HepG2 (cell line): ENCODE results near the gene LIF. TPM values are rescaled to one million over a fixed set of nuclear protein-coding genes. Genes with fewer than 3 reads are reported as not detected.

ENCODE experiments used
- ARHGAP35 ChIP-seq: sonication (generic); formaldehyde crosslinking; IDR thresholded peaks from 2 replicates; pipeline ENCODE4 v1.9.0; 2022; ENCODE audit warnings: mild to moderate bottlenecking, inconsistent platforms, moderate library complexity, missing genetic modification reagents, borderline replicate concordance
- CREM ChIP-seq, 2 experiments: sonication (generic) in 1 of 2; formaldehyde crosslinking in 1 of 2; IDR thresholded peaks; 2 replicates each; pipeline versions ENCODE4 v1.4.0 to v1.6.1; 2016 to 2020; ENCODE audit warnings: antibody characterized with exemption in 1 of 2, mild to moderate bottlenecking in 1 of 2, missing genetic modification reagents in 1 of 2
- FOXM1 ChIP-seq: sonication (generic); formaldehyde crosslinking; IDR thresholded peaks from 2 replicates; pipeline ENCODE4 v1.5.0; 2020; ENCODE audit warnings: missing genetic modification reagents
- HNRNPUL1 ChIP-seq: fragments of 200-400 bp; formaldehyde crosslinking; IDR thresholded peaks from 2 replicates; pipeline ENCODE4 v1.6.1; 2017; ENCODE audit warnings: low read depth, mild to moderate bottlenecking, low read length, moderate library complexity
- IRX3 ChIP-seq: sonication (generic); formaldehyde crosslinking; IDR thresholded peaks from 2 replicates; pipeline ENCODE4 v1.8.1; 2023; ENCODE audit warnings: mild to moderate bottlenecking, low read depth, missing genetic modification reagents, borderline replicate concordance
- JDP2 ChIP-seq: sonication (generic); formaldehyde crosslinking; IDR thresholded peaks from 2 replicates; pipeline ENCODE4 v1.8.1; 2022; ENCODE audit warnings: missing genetic modification reagents, borderline replicate concordance
- KDM4B ChIP-seq: sonication (generic); formaldehyde crosslinking; IDR thresholded peaks from 2 replicates; pipeline ENCODE4 v1.4.0; 2020; ENCODE audit warnings: missing genetic modification reagents
- KLF16 ChIP-seq, 2 experiments: sonication (generic) in 1 of 2; formaldehyde crosslinking in 1 of 2; IDR thresholded peaks; 2 replicates each; pipeline versions ENCODE4 v1.6.1 to v1.8.0; 2016 to 2023; ENCODE audit warnings: missing genetic modification reagents in 2 of 2, missing compliant biosample characterization in 1 of 2
- MED1 ChIP-seq: sonication (generic); formaldehyde crosslinking; IDR thresholded peaks from 2 replicates; pipeline ENCODE4 v1.4.0; 2020; ENCODE audit warnings: missing genetic modification reagents
- NAIF1 ChIP-seq: sonication (generic); formaldehyde crosslinking; IDR thresholded peaks from 2 replicates; pipeline ENCODE4 v1.5.0; 2020; ENCODE audit warnings: mild to moderate bottlenecking, missing genetic modification reagents, borderline replicate concordance
- NFE2L2 ChIP-seq: fragments of 150-350 bp; IDR thresholded peaks from 2 replicates; pipeline ENCODE4 v1.6.1; 2014; ENCODE audit warnings: low read length
- NONO ChIP-seq, 2 experiments: fragments of 450-650 bp in 1 of 2; sonication (generic) in 1 of 2; formaldehyde crosslinking in 1 of 2; IDR thresholded peaks in 1 of 2; conservative IDR thresholded peaks in 1 of 2; 2 replicates each; pipeline versions ENCODE4 v1.6.1 to v1.8.0; 2017 to 2022; ENCODE audit warnings: mild to moderate bottlenecking in 1 of 2, missing genetic modification reagents in 1 of 2, moderate library complexity in 1 of 2
- NR1H2 ChIP-seq: sonication (generic); formaldehyde crosslinking; IDR thresholded peaks from 2 replicates; pipeline ENCODE4 v1.8.1; 2022; ENCODE audit warnings: low read depth, missing genetic modification reagents, borderline replicate concordance
- PCBP1 ChIP-seq: fragments of 200-400 bp; formaldehyde crosslinking; IDR thresholded peaks from 2 replicates; pipeline ENCODE4 v1.6.1; 2017; ENCODE audit warnings: mild to moderate bottlenecking, low read depth, low read length, borderline replicate concordance
- SALL2 ChIP-seq: sonication (generic); formaldehyde crosslinking; IDR thresholded peaks from 2 replicates; pipeline ENCODE4 v1.8.1; 2023; ENCODE audit warnings: mild to moderate bottlenecking, missing genetic modification reagents, inconsistent platforms
- ZBTB21 ChIP-seq: sonication (generic); formaldehyde crosslinking; IDR thresholded peaks from 2 replicates; pipeline ENCODE4 v1.4.0; 2020; ENCODE audit warnings: missing genetic modification reagents
- ZNF230 ChIP-seq: sonication (generic); formaldehyde crosslinking; IDR thresholded peaks from 2 replicates; pipeline ENCODE4 v1.4.0; 2020; ENCODE audit warnings: mild to moderate bottlenecking, missing genetic modification reagents
- ZNF30 ChIP-seq: sonication (generic); formaldehyde crosslinking; IDR thresholded peaks from 2 replicates; pipeline ENCODE4 v1.5.0; 2020; ENCODE audit warnings: mild to moderate bottlenecking, missing genetic modification reagents
- ZNF430 ChIP-seq: sonication (generic); formaldehyde crosslinking; IDR thresholded peaks from 2 replicates; pipeline ENCODE4 v1.9.0; 2021; ENCODE audit warnings: mild to moderate bottlenecking, missing genetic modification reagents
- ZNF431 ChIP-seq: sonication (generic); formaldehyde crosslinking; IDR thresholded peaks from 2 replicates; pipeline ENCODE4 v1.9.0; 2022; ENCODE audit warnings: missing genetic modification reagents, low read depth, mild to moderate bottlenecking, borderline replicate concordance
- ZNF556 ChIP-seq: sonication (generic); formaldehyde crosslinking; IDR thresholded peaks from 2 replicates; pipeline ENCODE4 v1.4.0; 2020; ENCODE audit warnings: mild to moderate bottlenecking, missing genetic modification reagents, borderline replicate concordance
- ZNF737 ChIP-seq: sonication (generic); formaldehyde crosslinking; IDR thresholded peaks from 2 replicates; pipeline ENCODE4 v1.5.0; 2020; ENCODE audit warnings: missing genetic modification reagents, mild to moderate bottlenecking, borderline replicate concordance
- ZSCAN12 ChIP-seq: sonication (generic); formaldehyde crosslinking; IDR thresholded peaks from 2 replicates; pipeline ENCODE4 v1.9.0; 2021; ENCODE audit warnings: mild to moderate bottlenecking, missing genetic modification reagents
- polyA plus RNA-seq, 8 experiments: library from polyadenylated mRNA; depleted of rRNA in 3 of 8; stranded (reverse) in 7 of 8; unstranded in 1 of 8; fragments of >200 nt; fragmentation: Illumina TruSeq in 4 of 8; extraction: Trizol in 4 of 8; gene quantifications; 2 replicates each; pipeline versions ENCODE4 v1.2.1 to v1.2.3, GENCODE V29; 2011 to 2016; ENCODE audit warnings: low read depth in 4 of 8, missing spikeins in 1 of 8, mixed read lengths in 1 of 8; ENCODE audit not compliant: insufficient read depth in 1 of 8
- total RNA-seq, 5 experiments: library from RNA; depleted of rRNA; stranded (reverse); fragments of >200 nt; fragmentation: Illumina TruSeq; extraction: Trizol; gene quantifications; 2 replicates each; pipeline ENCODE4 v1.2.3, GENCODE V29; 2016; ENCODE audit warnings: low read depth in 1 of 5
- TF ChIP-seq, protein P1 (sequence below): sonication (generic); formaldehyde crosslinking; IDR thresholded peaks from 2 replicates; pipeline ENCODE4 v1.4.0; 2020; ENCODE audit warnings: missing genetic modification reagents
- TF ChIP-seq, protein P2 (sequence below): sonication (generic); formaldehyde crosslinking; IDR thresholded peaks from 2 replicates; pipeline ENCODE4 v1.4.0; 2020; ENCODE audit warnings: missing genetic modification reagents

LIF gene
- total and polyA plus RNA-seq, 2 of the 13 experiments (the other 11 are each of a cell fraction or from before 2014, with no cell fraction given), result 3.6 to 8.5 TPM

DNA sequence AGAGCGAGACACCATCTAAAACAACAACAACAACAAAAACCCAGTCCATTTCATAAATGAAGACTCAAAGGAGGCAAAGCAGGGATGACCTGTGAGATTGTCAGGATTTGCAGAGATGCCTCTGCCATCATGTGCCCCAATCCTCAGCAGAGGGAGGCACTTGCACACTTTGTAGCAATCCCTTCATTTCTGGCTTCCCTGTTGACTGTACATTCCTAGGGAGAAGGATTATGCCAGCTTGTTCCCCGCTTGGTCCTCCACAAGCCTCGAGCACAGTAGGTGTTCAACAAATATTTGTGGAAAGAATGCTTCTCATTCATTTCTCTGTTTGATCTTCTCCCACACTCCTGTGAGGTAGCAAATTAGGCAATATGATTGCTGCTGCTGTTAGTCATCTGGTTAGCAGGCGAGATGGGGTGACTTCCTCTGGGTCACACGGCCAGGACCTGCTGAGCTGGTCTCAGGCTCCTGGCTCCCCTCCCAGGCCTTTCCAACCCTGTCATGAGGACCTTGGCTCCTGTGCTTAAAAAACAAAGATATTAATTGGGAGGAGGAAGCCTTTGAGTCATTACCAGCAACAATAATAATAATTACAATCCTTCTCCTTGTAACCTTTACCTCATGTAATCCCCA is 34.1 kb downstream of the LIF start (continued):
- peak in 1 of 2 experiments; percentile 60; a peak in 1 of 4 replicates for TF ChIP-seq KLF16 (CRISPR knock-in tag; IDR thresholded peaks at IDR 0.05)
- TF ChIP-seq NR1H2 (CRISPR knock-in tag), result no peak
- no peak for TF ChIP-seq PCBP1
- no peak for TF ChIP-seq ZNF30 (CRISPR knock-in tag)
- no peak for TF ChIP-seq NAIF1 (CRISPR knock-in tag)
- TF ChIP-seq NONO (IDR thresholded peaks at IDR 0.05), result no peak
- TF ChIP-seq NONO (CRISPR knock-in tag; conservative IDR thresholded peaks at IDR 0.05), result no peak
- no peak for TF ChIP-seq ZNF431 (CRISPR knock-in tag)
- TF ChIP-seq MED1 (CRISPR knock-in tag), result peak; percentile 91
- TF ChIP-seq FOXM1 (CRISPR knock-in tag), result no peak
- no peak for TF ChIP-seq ZNF230 (CRISPR knock-in tag)
- no peak for TF ChIP-seq NFE2L2
- TF ChIP-seq ZNF737 (CRISPR knock-in tag), result no peak
- TF ChIP-seq, protein P1, sequence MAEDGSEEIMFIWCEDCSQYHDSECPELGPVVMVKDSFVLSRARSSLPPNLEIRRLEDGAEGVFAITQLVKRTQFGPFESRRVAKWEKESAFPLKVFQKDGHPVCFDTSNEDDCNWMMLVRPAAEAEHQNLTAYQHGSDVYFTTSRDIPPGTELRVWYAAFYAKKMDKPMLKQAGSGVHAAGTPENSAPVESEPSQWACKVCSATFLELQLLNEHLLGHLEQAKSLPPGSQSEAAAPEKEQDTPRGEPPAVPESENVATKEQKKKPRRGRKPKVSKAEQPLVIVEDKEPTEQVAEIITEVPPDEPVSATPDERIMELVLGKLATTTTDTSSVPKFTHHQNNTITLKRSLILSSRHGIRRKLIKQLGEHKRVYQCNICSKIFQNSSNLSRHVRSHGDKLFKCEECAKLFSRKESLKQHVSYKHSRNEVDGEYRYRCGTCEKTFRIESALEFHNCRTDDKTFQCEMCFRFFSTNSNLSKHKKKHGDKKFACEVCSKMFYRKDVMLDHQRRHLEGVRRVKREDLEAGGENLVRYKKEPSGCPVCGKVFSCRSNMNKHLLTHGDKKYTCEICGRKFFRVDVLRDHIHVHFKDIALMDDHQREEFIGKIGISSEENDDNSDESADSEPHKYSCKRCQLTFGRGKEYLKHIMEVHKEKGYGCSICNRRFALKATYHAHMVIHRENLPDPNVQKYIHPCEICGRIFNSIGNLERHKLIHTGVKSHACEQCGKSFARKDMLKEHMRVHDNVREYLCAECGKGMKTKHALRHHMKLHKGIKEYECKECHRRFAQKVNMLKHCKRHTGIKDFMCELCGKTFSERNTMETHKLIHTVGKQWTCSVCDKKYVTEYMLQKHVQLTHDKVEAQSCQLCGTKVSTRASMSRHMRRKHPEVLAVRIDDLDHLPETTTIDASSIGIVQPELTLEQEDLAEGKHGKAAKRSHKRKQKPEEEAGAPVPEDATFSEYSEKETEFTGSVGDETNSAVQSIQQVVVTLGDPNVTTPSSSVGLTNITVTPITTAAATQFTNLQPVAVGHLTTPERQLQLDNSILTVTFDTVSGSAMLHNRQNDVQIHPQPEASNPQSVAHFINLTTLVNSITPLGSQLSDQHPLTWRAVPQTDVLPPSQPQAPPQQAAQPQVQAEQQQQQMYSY (CRISPR knock-in tag), result no peak
- no peak for TF ChIP-seq ZSCAN12 (CRISPR knock-in tag)
- no peak for TF ChIP-seq ARHGAP35 (CRISPR knock-in tag)
- TF ChIP-seq JDP2 (CRISPR knock-in tag), result no peak
- TF ChIP-seq ZNF556, result no peak
- peak; percentile 64; the same call in 1 of the 2 replicates for TF ChIP-seq CREM (IDR thresholded peaks at IDR 0.05)
- TF ChIP-seq CREM (CRISPR knock-in tag; IDR thresholded peaks at IDR 0.05), result no peak
- TF ChIP-seq IRX3, result no peak
- 0 out of 2 replicates have a peak, but pooled peaks have one; percentile 31 for TF ChIP-seq SALL2 (CRISPR knock-in tag)
- no peak for TF ChIP-seq HNRNPUL1
- TF ChIP-seq, protein P2, sequence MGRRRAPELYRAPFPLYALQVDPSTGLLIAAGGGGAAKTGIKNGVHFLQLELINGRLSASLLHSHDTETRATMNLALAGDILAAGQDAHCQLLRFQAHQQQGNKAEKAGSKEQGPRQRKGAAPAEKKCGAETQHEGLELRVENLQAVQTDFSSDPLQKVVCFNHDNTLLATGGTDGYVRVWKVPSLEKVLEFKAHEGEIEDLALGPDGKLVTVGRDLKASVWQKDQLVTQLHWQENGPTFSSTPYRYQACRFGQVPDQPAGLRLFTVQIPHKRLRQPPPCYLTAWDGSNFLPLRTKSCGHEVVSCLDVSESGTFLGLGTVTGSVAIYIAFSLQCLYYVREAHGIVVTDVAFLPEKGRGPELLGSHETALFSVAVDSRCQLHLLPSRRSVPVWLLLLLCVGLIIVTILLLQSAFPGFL (CRISPR knock-in tag), result no peak
- no peak for TF ChIP-seq KDM4B (CRISPR knock-in tag)
- peak; percentile 74; the same call in 1 of the 2 replicates for TF ChIP-seq ZNF430 (CRISPR knock-in tag)
- peak; percentile 58; the same call in 1 of the 2 replicates for TF ChIP-seq ZBTB21 (CRISPR knock-in tag)
